SK-N-SH treated with all-trans-retinoic acid at 6 μM for 48 hours (cell line): ENCODE data around the gene GPR62.

Experiments used
- ATAC-seq: fragments of 200-7000 bp; cut with Tn5 transposase; 3 replicates; pipeline ENCODE4 v1.9.1; 2020; ENCODE audit warnings: mild to moderate bottlenecking, moderate library complexity
- ARNTL ChIP-seq: fragments of 450-650 bp; formaldehyde crosslinking; IDR thresholded peaks from 2 replicates; pipeline ENCODE4 v1.5.0; 2020; ENCODE audit warnings: low read depth, mild to moderate bottlenecking, moderate library complexity, borderline replicate concordance
- CSDC2 ChIP-seq: fragments of 250-450 bp; sonication (Bioruptor Pico); IDR thresholded peaks from 2 replicates; pipeline ENCODE4 v1.5.0; 2020; ENCODE audit warnings: mild to moderate bottlenecking, moderate library complexity
- GLIS3 ChIP-seq: fragments of 250-450 bp; sonication (Bioruptor Pico); IDR thresholded peaks from 2 replicates; pipeline ENCODE4 v1.5.0; 2020; ENCODE audit warnings: mild to moderate bottlenecking, moderate library complexity
- ISL1 ChIP-seq: fragments of 250-450 bp; sonication (Bioruptor Pico); IDR thresholded peaks from 2 replicates; pipeline ENCODE4 v2.1.2; 2022; ENCODE audit warnings: mild to moderate bottlenecking, moderate library complexity
- PATZ1 ChIP-seq: fragments of 250-450 bp; sonication (Bioruptor Pico); IDR thresholded peaks from 2 replicates; pipeline ENCODE4 v1.8.0; 2020; ENCODE audit warnings: mild to moderate bottlenecking, moderate library complexity, borderline replicate concordance
- POU6F1 ChIP-seq: fragments of 250-450 bp; sonication (Bioruptor Pico); IDR thresholded peaks from 2 replicates; pipeline ENCODE4 v1.8.0; 2021; ENCODE audit warnings: low read depth, mild to moderate bottlenecking, moderate library complexity, borderline replicate concordance
- PPARA ChIP-seq: fragments of 250-450 bp; sonication (Bioruptor Pico); IDR thresholded peaks from 2 replicates; pipeline ENCODE4 v1.5.0; 2020; ENCODE audit warnings: mild to moderate bottlenecking, borderline replicate concordance
- SNAI2 ChIP-seq: fragments of 250-450 bp; sonication (Bioruptor Pico); IDR thresholded peaks from 2 replicates; pipeline ENCODE4 v1.5.0; 2020; ENCODE audit warnings: mild to moderate bottlenecking, moderate library complexity
- TCF4 ChIP-seq: fragments of 250-450 bp; sonication (Bioruptor Pico); IDR thresholded peaks from 2 replicates; pipeline ENCODE4 v1.8.0; 2021; ENCODE audit warnings: mild to moderate bottlenecking, moderate library complexity, borderline replicate concordance
- TOX ChIP-seq: fragments of 250-450 bp; sonication (Bioruptor Pico); IDR thresholded peaks from 2 replicates; pipeline ENCODE4 v1.8.0; 2021; ENCODE audit warnings: mild to moderate bottlenecking, moderate library complexity, borderline replicate concordance
- TSHZ2 ChIP-seq: fragments of 250-450 bp; sonication (Bioruptor Pico); IDR thresholded peaks from 2 replicates; pipeline ENCODE4 v1.5.0; 2020; ENCODE audit warnings: mild to moderate bottlenecking, moderate library complexity
- ZC3H10 ChIP-seq: fragments of 250-450 bp; sonication (Bioruptor Pico); IDR thresholded peaks from 2 replicates; pipeline ENCODE4 v1.5.1; 2021; ENCODE audit warnings: mild to moderate bottlenecking, moderate library complexity
- ZFP30 ChIP-seq: fragments of 450-650 bp; formaldehyde crosslinking; IDR thresholded peaks from 2 replicates; pipeline ENCODE4 v1.5.0; 2022; ENCODE audit warnings: mild to moderate bottlenecking, moderate library complexity
- ZNF565 ChIP-seq: fragments of 450-650 bp; formaldehyde crosslinking; conservative IDR thresholded peaks from 2 replicates; pipeline ENCODE4 v1.5.0; 2020; ENCODE audit warnings: low read depth, mild to moderate bottlenecking, moderate library complexity
- ZNF70 ChIP-seq: fragments of 450-650 bp; formaldehyde crosslinking; IDR thresholded peaks from 2 replicates; pipeline ENCODE4 v1.5.0; 2020; ENCODE audit warnings: mild to moderate bottlenecking, moderate library complexity
- ZNF8 ChIP-seq: fragments of 450-650 bp; formaldehyde crosslinking; IDR thresholded peaks from 2 replicates; pipeline ENCODE4 v1.5.0; 2020; ENCODE audit warnings: mild to moderate bottlenecking, moderate library complexity

The GPR62 gene

GRCh38 chr3:51975852-51976549, 20.8 kb downstream of the GPR62 start:
- ATAC-seq: peak; percentile 21
- TF ChIP-seq ZNF8 (CRISPR knock-in tag) (no peak), PATZ1 (CRISPR knock-in tag) (0 out of 2 replicates have a peak, but pooled peaks have one; percentile 32)

- TF ChIP-seq CSDC2 (no peak), ISL1 (CRISPR knock-in tag) (no peak), ZNF565 (CRISPR knock-in tag) (no peak)
- no peak for ATAC-seq
Observed at GRCh38 chr3:51977446-51978142, 22.4 kb downstream of the GPR62 start.

- no peak for ATAC-seq
- no peak for TF ChIP-seq ZC3H10
- TF ChIP-seq PPARA: no peak
- TF ChIP-seq TSHZ2 (CRISPR knock-in tag): no peak
- no peak for TF ChIP-seq SNAI2 (CRISPR knock-in tag)
- no peak for TF ChIP-seq ARNTL (CRISPR knock-in tag)
- TF ChIP-seq TCF4 (CRISPR knock-in tag): no peak
- no peak for TF ChIP-seq PATZ1 (CRISPR knock-in tag)
- no peak for TF ChIP-seq ZNF8 (CRISPR knock-in tag)
- TF ChIP-seq TOX: no peak
Observed at GRCh38 chr3:51978143-51978502, 22.9 kb downstream of the GPR62 start.

- TF ChIP-seq GLIS3 (CRISPR knock-in tag): no peak
- TF ChIP-seq ZNF565 (CRISPR knock-in tag): no peak
- TF ChIP-seq SNAI2 (CRISPR knock-in tag): no peak
- no peak for TF ChIP-seq ZNF8 (CRISPR knock-in tag)
- no peak for TF ChIP-seq ZNF70
- TF ChIP-seq ZFP30: no peak
- ATAC-seq: no peak
Observed at GRCh38 chr3:51980253-51980652, 25.1 kb downstream of the GPR62 start.

- ATAC-seq: peak; percentile 55
- TF ChIP-seq CSDC2 (no peak), POU6F1 (CRISPR knock-in tag) (no peak), TCF4 (CRISPR knock-in tag) (peak; percentile 27; the same call in 1 of the 2 replicates)
Observed at GRCh38 chr3:51982352-51982837, 27.2 kb downstream of the GPR62 start.
